ENCODE data around the gene PPFIBP2. TPM values are rescaled to one million over a fixed set of nuclear protein-coding genes. Genes with fewer than 3 reads are reported as not detected.
A peak's percentile ranks its signal among the peaks of the same experiment; 100 is the strongest.

Gene PPFIBP2
- total RNA-seq, 1 donor from 2014 or later = 8.7 TPM

DNA sequence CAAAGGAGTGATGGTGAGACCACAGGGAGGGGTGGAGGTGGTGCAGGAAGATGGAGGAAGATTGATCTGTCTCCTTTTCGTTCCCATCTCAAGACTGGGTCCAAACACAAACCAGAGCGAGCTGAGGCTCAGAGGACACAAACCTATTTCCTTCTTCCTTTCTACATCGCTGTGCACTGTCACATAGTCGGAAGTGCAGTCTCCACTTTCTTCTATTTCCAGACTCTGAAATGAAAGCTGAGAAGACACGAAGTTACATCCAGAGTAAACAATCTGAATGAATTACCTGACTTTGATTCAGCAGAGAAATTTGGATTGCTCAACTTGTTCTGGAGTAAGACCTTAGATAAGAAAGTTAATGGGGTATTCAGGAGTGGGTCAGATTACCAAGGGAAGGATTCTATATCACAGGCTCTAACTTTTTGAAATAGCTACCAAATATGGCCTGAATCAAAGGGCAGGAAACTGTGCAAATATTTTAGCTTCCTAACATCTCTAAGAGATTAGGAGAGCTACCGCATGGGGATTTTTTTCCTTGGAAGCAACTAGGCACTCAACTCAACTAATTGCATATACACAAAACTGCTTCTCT, 178.1 kb downstream of the PPFIBP2 start:
- H3K4me3 ChIP-seq = no peak overlapping the region
- Mint-ChIP-seq H3K4me1 (no peaks in the 10 kb centered on the region), H3K27ac (no peak overlapping the region), H3K4me3 (no peak overlapping the region), H3K9me3 (no peaks in the 10 kb centered on the region), H3K36me3 (no peaks in the 10 kb centered on the region), H3K27me3 (ENCODE audit: insufficient read depth, low read depth) (peaks cover 2% of the 10 kb centered on the region)
- no peak overlapping the region for H3K27ac ChIP-seq
- H3K9ac ChIP-seq = no peak overlapping the region
- H3K36me3 ChIP-seq = no peaks in the 10 kb centered on the region
- peaks cover 4% of the 10 kb centered on the region for H3F3A ChIP-seq (ENCODE audit: low read depth)
- no peak overlapping the region for H2AFZ ChIP-seq (replicated peaks)
- no peak overlapping the region for H3K4me2 ChIP-seq
- no peaks in the 10 kb centered on the region for H3K79me2 ChIP-seq (ENCODE audit: low read depth)
- H3K27me3 ChIP-seq = no peaks in the 10 kb centered on the region
- H3K9me3 ChIP-seq (ENCODE audit: low read depth) = no peaks in the 10 kb centered on the region
- no peak for TF ChIP-seq EZH2phosphoT487 (IDR thresholded peaks at IDR 0.05)
- no peak for DNase-seq (ENCODE audit: low spot score)
- no peaks in the 10 kb centered on the region for H4K20me1 ChIP-seq (ENCODE audit: low read depth)
- H3K4me1 ChIP-seq = peaks cover 7% of the 10 kb centered on the region

DNA sequence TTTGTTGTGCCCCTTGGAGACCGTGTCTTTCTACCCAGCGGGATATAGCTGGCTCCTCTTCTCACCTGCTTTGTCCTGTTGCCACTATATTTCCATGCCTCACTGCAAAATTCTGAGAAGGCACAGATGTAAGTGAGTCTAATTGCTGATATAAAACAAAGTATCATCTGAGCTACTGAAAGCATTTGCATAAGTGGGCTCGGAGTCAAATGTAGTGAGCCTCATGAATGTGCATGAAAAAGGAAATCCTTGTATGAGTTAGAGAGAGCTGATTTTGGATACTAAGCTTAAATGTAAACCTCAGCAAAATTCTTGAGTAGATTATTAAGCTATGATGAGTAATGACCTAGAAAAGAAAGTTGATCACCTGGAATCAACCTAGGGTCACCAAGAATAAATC, 178.6 kb downstream of the PPFIBP2 start:
- Histone ChIP-seq H3K9ac (no peak overlapping the region), H3F3A (ENCODE audit: low read depth) (peaks cover 4% of the 10 kb centered on the region), H3K79me2 (ENCODE audit: low read depth) (no peaks in the 10 kb centered on the region), H3K9me3 (ENCODE audit: low read depth) (no peaks in the 10 kb centered on the region), H3K27ac (no peak overlapping the region), H3K36me3 (no peaks in the 10 kb centered on the region), H3K4me3 (no peak overlapping the region), H3K4me1 (peaks cover 7% of the 10 kb centered on the region), H2AFZ (replicated peaks) (no peak overlapping the region), H4K20me1 (ENCODE audit: low read depth) (no peaks in the 10 kb centered on the region), H3K27me3 (no peaks in the 10 kb centered on the region), H3K4me2 (no peak overlapping the region)
- Mint-ChIP-seq H3K4me3 (no peak overlapping the region), H3K27me3 (ENCODE audit: insufficient read depth, low read depth) (peaks cover 2% of the 10 kb centered on the region), H3K27ac (peak overlapping the region; percentile 26), H3K9me3 (no peaks in the 10 kb centered on the region), H3K4me1 (no peaks in the 10 kb centered on the region), H3K36me3 (no peaks in the 10 kb centered on the region)
- no peak for DNase-seq (ENCODE audit: low spot score)
- no peak for TF ChIP-seq EZH2 (IDR thresholded peaks at IDR 0.05)
- TF ChIP-seq EZH2phosphoT487 (IDR thresholded peaks at IDR 0.05) = no peak
- TF ChIP-seq, protein P1, sequence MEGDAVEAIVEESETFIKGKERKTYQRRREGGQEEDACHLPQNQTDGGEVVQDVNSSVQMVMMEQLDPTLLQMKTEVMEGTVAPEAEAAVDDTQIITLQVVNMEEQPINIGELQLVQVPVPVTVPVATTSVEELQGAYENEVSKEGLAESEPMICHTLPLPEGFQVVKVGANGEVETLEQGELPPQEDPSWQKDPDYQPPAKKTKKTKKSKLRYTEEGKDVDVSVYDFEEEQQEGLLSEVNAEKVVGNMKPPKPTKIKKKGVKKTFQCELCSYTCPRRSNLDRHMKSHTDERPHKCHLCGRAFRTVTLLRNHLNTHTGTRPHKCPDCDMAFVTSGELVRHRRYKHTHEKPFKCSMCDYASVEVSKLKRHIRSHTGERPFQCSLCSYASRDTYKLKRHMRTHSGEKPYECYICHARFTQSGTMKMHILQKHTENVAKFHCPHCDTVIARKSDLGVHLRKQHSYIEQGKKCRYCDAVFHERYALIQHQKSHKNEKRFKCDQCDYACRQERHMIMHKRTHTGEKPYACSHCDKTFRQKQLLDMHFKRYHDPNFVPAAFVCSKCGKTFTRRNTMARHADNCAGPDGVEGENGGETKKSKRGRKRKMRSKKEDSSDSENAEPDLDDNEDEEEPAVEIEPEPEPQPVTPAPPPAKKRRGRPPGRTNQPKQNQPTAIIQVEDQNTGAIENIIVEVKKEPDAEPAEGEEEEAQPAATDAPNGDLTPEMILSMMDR (IDR thresholded peaks at IDR 0.05) = no peak

DNA sequence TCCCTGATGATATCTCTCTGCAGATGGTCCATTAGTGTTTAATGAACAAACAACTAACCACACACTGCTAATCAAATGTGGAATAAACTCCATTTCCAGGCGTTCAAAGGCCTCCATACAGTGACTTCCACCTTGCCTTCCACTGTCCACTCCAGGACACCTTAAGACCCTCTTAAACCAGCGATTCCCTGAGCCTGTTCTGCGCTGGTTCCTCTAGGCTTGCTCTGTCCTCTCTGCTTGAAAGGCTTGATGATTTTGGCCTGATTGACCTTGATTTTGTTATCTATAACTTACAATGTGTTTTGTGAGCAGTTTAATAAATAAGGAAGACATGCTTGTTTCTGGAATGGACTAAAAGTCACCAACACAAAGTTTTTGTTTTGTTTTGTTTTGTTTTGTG, 180.4 kb downstream of the PPFIBP2 start:
- H3K4me2 ChIP-seq = no peak overlapping the region
- no peaks in the 10 kb centered on the region for H3K9me3 ChIP-seq (ENCODE audit: low read depth)
- H3K27ac ChIP-seq = no peak overlapping the region
- TF ChIP-seq, protein P1 (IDR thresholded peaks at IDR 0.05) = no peak
- TF ChIP-seq EZH2 (IDR thresholded peaks at IDR 0.05) (no peak), EZH2phosphoT487 (IDR thresholded peaks at IDR 0.05) (no peak)
- Mint-ChIP-seq H3K9me3 (no peaks in the 10 kb centered on the region), H3K36me3 (no peaks in the 10 kb centered on the region), H3K4me1 (no peaks in the 10 kb centered on the region), H3K27ac (no peak overlapping the region), H3K4me3 (no peak overlapping the region), H3K27me3 (ENCODE audit: insufficient read depth, low read depth) (peaks cover 4% of the 10 kb centered on the region)
- no peak overlapping the region for H3K4me3 ChIP-seq
- H3K27me3 ChIP-seq = no peaks in the 10 kb centered on the region
- H3K36me3 ChIP-seq = no peaks in the 10 kb centered on the region
- H3F3A ChIP-seq (ENCODE audit: low read depth) = no peaks in the 10 kb centered on the region
- H3K4me1 ChIP-seq = no peaks in the 10 kb centered on the region
- DNase-seq (ENCODE audit: low spot score) = no peak
- H2AFZ ChIP-seq (replicated peaks) = no peak overlapping the region
- H3K9ac ChIP-seq = no peak overlapping the region
- H4K20me1 ChIP-seq (ENCODE audit: low read depth) = no peaks in the 10 kb centered on the region
- H3K79me2 ChIP-seq (ENCODE audit: low read depth) = no peaks in the 10 kb centered on the region

DNA sequence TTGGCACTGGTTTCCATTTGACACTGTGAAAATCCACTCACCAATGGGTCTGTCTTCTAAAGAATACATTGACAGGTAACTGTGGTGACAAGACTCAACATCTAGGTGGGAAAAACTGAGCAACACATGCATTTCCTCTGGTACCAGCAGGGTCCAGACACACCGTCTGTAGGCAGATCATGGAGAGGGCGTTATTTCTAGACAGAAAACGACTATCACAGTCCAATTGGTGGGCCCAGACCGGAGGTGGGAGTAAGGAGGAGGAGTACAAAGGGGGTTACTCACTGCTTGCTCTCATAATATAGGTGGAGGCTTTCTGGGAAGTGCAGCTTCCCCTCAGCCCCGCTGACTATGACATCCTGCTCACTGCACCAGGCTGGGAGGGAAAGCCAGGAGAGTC, 182.6 kb downstream of the PPFIBP2 start:
- Histone ChIP-seq H2AFZ (replicated peaks) (no peak overlapping the region), H3K9ac (no peak overlapping the region), H3K4me3 (no peak overlapping the region), H4K20me1 (ENCODE audit: low read depth) (no peaks in the 10 kb centered on the region), H3K27me3 (no peaks in the 10 kb centered on the region), H3K36me3 (no peaks in the 10 kb centered on the region), H3F3A (ENCODE audit: low read depth) (no peaks in the 10 kb centered on the region), H3K27ac (no peak overlapping the region), H3K79me2 (ENCODE audit: low read depth) (no peaks in the 10 kb centered on the region), H3K4me2 (no peak overlapping the region), H3K4me1 (no peaks in the 10 kb centered on the region), H3K9me3 (ENCODE audit: low read depth) (no peaks in the 10 kb centered on the region)
- peaks cover 4% of the 10 kb centered on the region for H3K27me3 Mint-ChIP-seq (ENCODE audit: insufficient read depth, low read depth)
- no peaks in the 10 kb centered on the region for H3K36me3 Mint-ChIP-seq
- no peak overlapping the region for H3K4me3 Mint-ChIP-seq
- H3K4me1 Mint-ChIP-seq = no peaks in the 10 kb centered on the region
- H3K9me3 Mint-ChIP-seq = no peaks in the 10 kb centered on the region
- H3K27ac Mint-ChIP-seq = no peak overlapping the region
- no peak for TF ChIP-seq EZH2 (IDR thresholded peaks at IDR 0.05)
- no peak for TF ChIP-seq EZH2phosphoT487 (IDR thresholded peaks at IDR 0.05)
- TF ChIP-seq, protein P1 (IDR thresholded peaks at IDR 0.05) = no peak
- DNase-seq (ENCODE audit: low spot score) = no peak

Data from neural progenitor cell (in vitro differentiated cells).